ENCODE results near the gene SPACA6. TPM values are rescaled to one million over a fixed set of nuclear protein-coding genes. Genes with fewer than 3 reads are reported as not detected.
A peak's percentile ranks its signal among the peaks of the same experiment; 100 is the strongest.
"Not testable (repeated sequence)": the region's sequence is repeated elsewhere in the genome, so short reads cannot be mapped to it uniquely, and the experiment has no call there.

Gene SPACA6
- total RNA-seq (2014; rRNA removed; shearing (Covaris generic)) (2.1 and 8.0 TPM in 2 replicates), polyA plus RNA-seq (2016; fragmentation: Nextera tagmentation; extraction: Ambion mirVana) (5.6 and 7.7 TPM in 2 replicates)

GRCh38 chr19:51693260-51693659 is at the start of gene SPACA6:
Gene SPACA6, plus strand, starts transcription at chr19:51693330. Its CDS starts 197 bp downstream, at chr19:51693527.
- peaks cover 92% of the 10 kb centered on the region for H3K79me2 ChIP-seq (ENCODE audit: insufficient read depth)
- H3K27me3 ChIP-seq (replicated peaks; ENCODE audit: insufficient read depth) = no peaks in the 10 kb centered on the region
- no peaks in the 10 kb centered on the region for H3K9me3 ChIP-seq (ENCODE audit: low read depth)
- H3K9me2 ChIP-seq (ENCODE audit: insufficient read depth) = no peaks in the 10 kb centered on the region
- peaks cover 14% of the 10 kb centered on the region for H3F3A ChIP-seq (ENCODE audit: insufficient read depth)
- 64 to 71% methylated on average over 8 of the region's 8 CpGs for WGBS, 2 experiments (ENCODE audit: low coverage in 1 of 2, low lambda C conversion rate in 2 of 2, missing lambda C conversion rate in 2 of 2)
- peaks cover 9% of the 10 kb centered on the region; the same call in 1 of the 2 replicates for H3K36me3 ChIP-seq (ENCODE audit: low read depth)
- peaks cover 10% of the 10 kb centered on the region for H3K4me1 ChIP-seq (ENCODE audit: insufficient read depth)
- H2AFZ ChIP-seq = no peak within 1 kb of the TSS
- in situ Hi-C loops (cut with MboI) = no loop called here
- TF ChIP-seq EZH2phosphoT487 (IDR thresholded peaks at IDR 0.05; ENCODE audit: insufficient read depth, low read depth) (no peak), EZH2 (IDR thresholded peaks at IDR 0.05; ENCODE audit: insufficient read depth, poor library complexity, severe bottlenecking) (no peak)
- no peak within 1 kb of the TSS for H3K27ac ChIP-seq
- peaks cover 6% of the 10 kb centered on the region; the same call in 1 of the 2 replicates for H4K20me1 ChIP-seq (ENCODE audit: insufficient read depth)
- H3K9ac ChIP-seq = peak within 1 kb of the TSS; percentile 91
- peak within 1 kb of the TSS; percentile 87 for H3K4me3 ChIP-seq
- H3K4me2 ChIP-seq (ENCODE audit: unreplicated experiment) = peak within 1 kb of the TSS; percentile 50
- no peak for DNase-seq

GRCh38 chr19:51644636-51645271 is 48.4 kb upstream of the SPACA6 start:
- no peaks in the 10 kb centered on the region for H3K4me1 ChIP-seq (ENCODE audit: insufficient read depth)
- H3K79me2 ChIP-seq (ENCODE audit: insufficient read depth) = no peaks in the 10 kb centered on the region
- in situ Hi-C loops (cut with MboI) = no loop called here
- H3K4me2 ChIP-seq (ENCODE audit: unreplicated experiment) = no peak overlapping the region
- no peaks in the 10 kb centered on the region for H3K9me2 ChIP-seq (ENCODE audit: insufficient read depth)
- H3K36me3 ChIP-seq (ENCODE audit: low read depth) = no peaks in the 10 kb centered on the region
- no peaks in the 10 kb centered on the region for H4K20me1 ChIP-seq (ENCODE audit: insufficient read depth)
- no peak for DNase-seq
- TF ChIP-seq EZH2 (IDR thresholded peaks at IDR 0.05; ENCODE audit: insufficient read depth, poor library complexity, severe bottlenecking) = no peak
- TF ChIP-seq EZH2phosphoT487 (IDR thresholded peaks at IDR 0.05; ENCODE audit: insufficient read depth, low read depth) = no peak
- peaks cover 8% of the 10 kb centered on the region; the same call in 1 of the 2 replicates for H3K27me3 ChIP-seq (replicated peaks; ENCODE audit: insufficient read depth)
- 11 to 13% methylated on average over 10 of the region's 11 CpGs for WGBS, 2 experiments (ENCODE audit: low coverage in 1 of 2, low lambda C conversion rate in 2 of 2, missing lambda C conversion rate in 2 of 2)
- H3K9me3 ChIP-seq (ENCODE audit: low read depth) = no peaks in the 10 kb centered on the region
- no peak overlapping the region for H2AFZ ChIP-seq
- no peak overlapping the region for H3K27ac ChIP-seq
- no peak overlapping the region for H3K9ac ChIP-seq
- no peaks in the 10 kb centered on the region for H3F3A ChIP-seq (ENCODE audit: insufficient read depth)
- no peak overlapping the region for H3K4me3 ChIP-seq

GRCh38 chr19:51646730-51647129 is 46.4 kb upstream of the SPACA6 start, which contains the start of gene SIGLEC14:
Gene SIGLEC14, minus strand, starts transcription at chr19:51646825. Its CDS starts 66 bp downstream, at chr19:51646759.
- H2AFZ ChIP-seq; H3K27me3 ChIP-seq (replicated peaks; ENCODE audit: insufficient read depth); H3F3A ChIP-seq (ENCODE audit: insufficient read depth); H3K9ac ChIP-seq; H3K9me3 ChIP-seq (ENCODE audit: low read depth); H3K36me3 ChIP-seq (ENCODE audit: low read depth); H3K27ac ChIP-seq; H3K4me3 ChIP-seq; H3K4me2 ChIP-seq (ENCODE audit: unreplicated experiment); H4K20me1 ChIP-seq (ENCODE audit: insufficient read depth); H3K79me2 ChIP-seq (ENCODE audit: insufficient read depth); DNase-seq; H3K4me1 ChIP-seq (ENCODE audit: insufficient read depth); in situ Hi-C loops (cut with MboI); H3K9me2 ChIP-seq (ENCODE audit: insufficient read depth): not testable (repeated sequence)
- WGBS, 2 experiments (ENCODE audit: low coverage in 1 of 2, low lambda C conversion rate in 2 of 2, missing lambda C conversion rate in 2 of 2) = 42 to 48% methylated on average over 2 to 5 of the region's 10 CpGs

GRCh38 chr19:51647318-51647717 is 45.8 kb upstream of the SPACA6 start:
- WGBS, 2 experiments (ENCODE audit: low coverage in 1 of 2, low lambda C conversion rate in 2 of 2, missing lambda C conversion rate in 2 of 2) = 63 to 76% methylated on average over 6 of the region's 6 CpGs
- Histone ChIP-seq H3K4me1 (ENCODE audit: insufficient read depth) (no peaks in the 10 kb centered on the region), H3K9ac (no peak overlapping the region), H2AFZ (no peak overlapping the region), H3K9me2 (ENCODE audit: insufficient read depth) (no peaks in the 10 kb centered on the region), H3K4me2 (ENCODE audit: unreplicated experiment) (no peak overlapping the region), H3K36me3 (ENCODE audit: low read depth) (no peaks in the 10 kb centered on the region), H3K9me3 (ENCODE audit: low read depth) (no peaks in the 10 kb centered on the region), H3F3A (ENCODE audit: insufficient read depth) (no peaks in the 10 kb centered on the region), H3K27ac (no peak overlapping the region), H3K4me3 (no peak overlapping the region), H3K27me3 (replicated peaks; ENCODE audit: insufficient read depth) (0 out of 2 replicates have a peak, but pooled peaks cover 5% of the 10 kb centered on the region), H3K79me2 (ENCODE audit: insufficient read depth) (no peaks in the 10 kb centered on the region), H4K20me1 (ENCODE audit: insufficient read depth) (no peaks in the 10 kb centered on the region)
- DNase-seq = no peak
- TF ChIP-seq EZH2 (IDR thresholded peaks at IDR 0.05; ENCODE audit: insufficient read depth, poor library complexity, severe bottlenecking) = no peak
- TF ChIP-seq EZH2phosphoT487 (IDR thresholded peaks at IDR 0.05; ENCODE audit: insufficient read depth, low read depth) = no peak
- in situ Hi-C loops (cut with MboI) = no loop called here
